ENCODE data around the gene HACD1.
"Not testable (repeated sequence)": the region's sequence is repeated elsewhere in the genome, so short reads cannot be mapped to it uniquely, and the experiment has no call there.

HACD1 gene

DNA sequence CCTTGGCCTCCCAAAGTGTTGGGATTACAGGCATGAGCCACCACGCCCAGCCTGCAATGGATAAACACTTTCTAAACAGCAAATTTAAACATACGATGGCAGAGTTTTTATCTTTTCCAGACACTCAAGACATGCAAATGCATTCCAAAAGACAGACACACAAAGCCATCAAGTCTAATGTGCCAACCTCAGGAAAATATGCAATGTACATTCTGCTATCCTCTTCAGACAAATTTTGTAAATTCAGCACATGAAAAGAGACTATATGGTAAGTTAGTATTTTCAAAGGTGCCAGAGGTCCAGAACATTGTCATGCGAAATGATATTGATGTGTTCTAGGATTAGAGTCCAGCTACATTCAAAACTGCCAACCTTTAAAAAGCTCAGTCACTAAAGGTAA is 19.8 kb downstream of the HACD1 start:
- Histone ChIP-seq H3K27me3 (ENCODE audit: insufficient read depth, low read length) (no peaks in the 10 kb centered on the region), H4K20me1 (ENCODE audit: insufficient read depth, low read length) (no peaks in the 10 kb centered on the region), H3K27ac (ENCODE audit: low read depth, low read length, poor library complexity, severe bottlenecking) (no peak overlapping the region), H3K36me3 (ENCODE audit: insufficient read depth, low read length) (no peaks in the 10 kb centered on the region), H3K4me3 (ENCODE audit: low read depth, low read length, poor library complexity, severe bottlenecking) (no peak overlapping the region), H3K79me2 (ENCODE audit: insufficient read depth, low read length) (no peaks in the 10 kb centered on the region), H3K4me2 (ENCODE audit: low read length) (no peak overlapping the region), H3F3A (ENCODE audit: insufficient read depth, low read length) (no peaks in the 10 kb centered on the region), H3K9me2 (ENCODE audit: low read depth, low read length) (no peaks in the 10 kb centered on the region), H3K9me3 (ENCODE audit: low read length) (no peaks in the 10 kb centered on the region), H2AFZ (ENCODE audit: low read length) (no peak overlapping the region), H3K4me1 (ENCODE audit: insufficient read depth, low read length, severe bottlenecking) (no peaks in the 10 kb centered on the region), H3K9ac (ENCODE audit: low read length) (no peak overlapping the region)
- no peak for TF ChIP-seq EZH2 (IDR thresholded peaks at IDR 0.05; ENCODE audit: borderline replicate concordance, low read length)
- TF ChIP-seq, protein P1, sequence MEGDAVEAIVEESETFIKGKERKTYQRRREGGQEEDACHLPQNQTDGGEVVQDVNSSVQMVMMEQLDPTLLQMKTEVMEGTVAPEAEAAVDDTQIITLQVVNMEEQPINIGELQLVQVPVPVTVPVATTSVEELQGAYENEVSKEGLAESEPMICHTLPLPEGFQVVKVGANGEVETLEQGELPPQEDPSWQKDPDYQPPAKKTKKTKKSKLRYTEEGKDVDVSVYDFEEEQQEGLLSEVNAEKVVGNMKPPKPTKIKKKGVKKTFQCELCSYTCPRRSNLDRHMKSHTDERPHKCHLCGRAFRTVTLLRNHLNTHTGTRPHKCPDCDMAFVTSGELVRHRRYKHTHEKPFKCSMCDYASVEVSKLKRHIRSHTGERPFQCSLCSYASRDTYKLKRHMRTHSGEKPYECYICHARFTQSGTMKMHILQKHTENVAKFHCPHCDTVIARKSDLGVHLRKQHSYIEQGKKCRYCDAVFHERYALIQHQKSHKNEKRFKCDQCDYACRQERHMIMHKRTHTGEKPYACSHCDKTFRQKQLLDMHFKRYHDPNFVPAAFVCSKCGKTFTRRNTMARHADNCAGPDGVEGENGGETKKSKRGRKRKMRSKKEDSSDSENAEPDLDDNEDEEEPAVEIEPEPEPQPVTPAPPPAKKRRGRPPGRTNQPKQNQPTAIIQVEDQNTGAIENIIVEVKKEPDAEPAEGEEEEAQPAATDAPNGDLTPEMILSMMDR (IDR thresholded peaks at IDR 0.05; ENCODE audit: low read length) = no peak

DNA sequence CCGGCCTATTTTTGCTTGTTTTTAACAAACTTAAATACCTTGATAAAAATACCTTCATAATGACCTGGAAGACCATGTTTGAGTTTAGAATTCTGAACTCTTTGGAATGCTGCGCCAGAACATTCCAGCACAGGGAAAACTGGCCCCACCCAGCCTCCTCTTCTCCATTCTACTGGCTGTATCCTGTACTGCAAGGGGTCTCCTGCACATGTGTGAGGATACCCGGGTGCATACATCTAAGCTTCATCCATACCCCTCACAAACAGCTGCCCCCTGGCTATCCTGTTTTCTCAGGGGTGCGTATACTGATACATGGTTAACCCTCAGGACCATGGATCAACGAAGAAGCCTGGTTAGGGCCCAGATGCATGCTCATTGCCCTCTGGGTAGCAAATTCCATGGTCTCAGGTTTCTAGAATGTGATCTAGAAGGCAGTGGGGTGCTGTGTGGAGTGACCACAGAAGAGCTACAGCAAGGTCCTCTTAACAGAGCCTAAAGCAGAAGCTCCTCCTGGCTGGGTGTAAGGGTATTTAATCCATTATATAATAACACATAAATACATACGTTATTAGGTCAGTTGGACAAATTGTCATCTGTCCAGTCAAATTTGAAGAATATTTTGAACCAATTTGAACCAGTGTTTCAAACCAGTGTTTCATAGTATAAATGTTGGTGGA is 26.1 kb downstream of the HACD1 start:
- Histone ChIP-seq H3K9ac (ENCODE audit: low read length) (no peak overlapping the region), H3K4me2 (ENCODE audit: low read length) (no peak overlapping the region), H4K20me1 (ENCODE audit: insufficient read depth, low read length) (no peaks in the 10 kb centered on the region), H3K36me3 (ENCODE audit: insufficient read depth, low read length) (no peaks in the 10 kb centered on the region), H3K27me3 (ENCODE audit: insufficient read depth, low read length) (no peaks in the 10 kb centered on the region), H3K4me3 (ENCODE audit: low read depth, low read length, poor library complexity, severe bottlenecking) (no peak overlapping the region), H2AFZ (ENCODE audit: low read length) (no peak overlapping the region), H3F3A (ENCODE audit: insufficient read depth, low read length) (no peaks in the 10 kb centered on the region), H3K79me2 (ENCODE audit: insufficient read depth, low read length) (no peaks in the 10 kb centered on the region), H3K9me2 (ENCODE audit: low read depth, low read length) (no peaks in the 10 kb centered on the region), H3K4me1 (ENCODE audit: insufficient read depth, low read length, severe bottlenecking) (no peaks in the 10 kb centered on the region), H3K9me3 (ENCODE audit: low read length) (no peaks in the 10 kb centered on the region), H3K27ac (ENCODE audit: low read depth, low read length, poor library complexity, severe bottlenecking) (no peak overlapping the region)
- TF ChIP-seq, protein P1 (IDR thresholded peaks at IDR 0.05; ENCODE audit: low read length) = no peak
- TF ChIP-seq EZH2 (IDR thresholded peaks at IDR 0.05; ENCODE audit: borderline replicate concordance, low read length) = no peak

DNA sequence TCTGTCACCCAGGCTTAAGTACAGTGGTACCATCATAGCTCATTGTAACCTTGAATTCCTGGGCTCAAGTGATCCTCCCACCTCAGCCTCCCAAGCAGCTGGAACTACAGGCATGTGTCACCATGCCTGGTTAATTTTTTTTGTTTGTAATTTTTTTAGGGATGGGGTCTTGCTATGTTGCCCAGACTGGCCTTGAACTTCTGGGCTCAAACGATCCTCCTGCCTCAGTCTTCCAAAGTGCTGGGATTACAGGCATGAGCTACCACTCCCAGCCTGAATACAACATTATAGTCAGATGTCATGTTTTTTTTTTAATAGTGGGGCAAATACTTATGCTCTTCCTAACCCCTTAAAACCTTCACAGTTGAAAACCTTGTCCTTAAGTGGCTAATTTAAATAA is 27.9 kb downstream of the HACD1 start:
- H3K36me3 ChIP-seq (ENCODE audit: insufficient read depth, low read length); H3F3A ChIP-seq (ENCODE audit: insufficient read depth, low read length); H3K9me3 ChIP-seq (ENCODE audit: low read length); H3K27ac ChIP-seq (ENCODE audit: low read depth, low read length, poor library complexity, severe bottlenecking); H3K4me3 ChIP-seq (ENCODE audit: low read depth, low read length, poor library complexity, severe bottlenecking); H3K4me1 ChIP-seq (ENCODE audit: insufficient read depth, low read length, severe bottlenecking); H3K9ac ChIP-seq (ENCODE audit: low read length); H3K9me2 ChIP-seq (ENCODE audit: low read depth, low read length); H4K20me1 ChIP-seq (ENCODE audit: insufficient read depth, low read length); H3K4me2 ChIP-seq (ENCODE audit: low read length); H2AFZ ChIP-seq (ENCODE audit: low read length); H3K27me3 ChIP-seq (ENCODE audit: insufficient read depth, low read length); H3K79me2 ChIP-seq (ENCODE audit: insufficient read depth, low read length): not testable (repeated sequence)

DNA sequence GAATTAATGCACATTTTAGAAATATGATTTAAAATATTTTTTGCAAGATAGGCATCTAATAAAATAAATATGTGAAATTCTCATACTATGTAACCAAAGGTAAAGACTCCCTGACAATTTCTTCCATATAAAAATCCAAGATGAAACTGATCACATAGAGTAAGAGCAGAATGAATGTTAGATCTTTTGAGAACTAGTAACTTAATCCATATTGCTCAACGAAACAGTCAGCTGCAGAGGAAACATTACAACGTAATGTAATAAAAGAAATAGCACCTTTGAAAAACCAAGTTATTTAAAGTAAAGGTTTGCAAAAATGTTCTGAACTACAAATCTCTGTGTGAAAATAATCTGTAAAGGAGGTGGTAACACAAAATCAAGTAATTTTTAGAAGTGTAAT is 28.8 kb downstream of the HACD1 start:
- H3K4me2 ChIP-seq (ENCODE audit: low read length) = no peak overlapping the region
- no peaks in the 10 kb centered on the region for H3K9me2 ChIP-seq (ENCODE audit: low read depth, low read length)
- H3K4me3 ChIP-seq (ENCODE audit: low read depth, low read length, poor library complexity, severe bottlenecking) = no peak overlapping the region
- H3K27ac ChIP-seq (ENCODE audit: low read depth, low read length, poor library complexity, severe bottlenecking) = no peak overlapping the region
- no peaks in the 10 kb centered on the region for H3K27me3 ChIP-seq (ENCODE audit: insufficient read depth, low read length)
- H3K79me2 ChIP-seq (ENCODE audit: insufficient read depth, low read length) = no peaks in the 10 kb centered on the region
- no peaks in the 10 kb centered on the region for H4K20me1 ChIP-seq (ENCODE audit: insufficient read depth, low read length)
- no peaks in the 10 kb centered on the region for H3K4me1 ChIP-seq (ENCODE audit: insufficient read depth, low read length, severe bottlenecking)
- no peaks in the 10 kb centered on the region for H3K9me3 ChIP-seq (ENCODE audit: low read length)
- H3K36me3 ChIP-seq (ENCODE audit: insufficient read depth, low read length) = no peaks in the 10 kb centered on the region
- H3F3A ChIP-seq (ENCODE audit: insufficient read depth, low read length) = no peaks in the 10 kb centered on the region
- TF ChIP-seq, protein P1 (IDR thresholded peaks at IDR 0.05; ENCODE audit: low read length) = no peak
- no peak overlapping the region for H2AFZ ChIP-seq (ENCODE audit: low read length)
- no peak overlapping the region for H3K9ac ChIP-seq (ENCODE audit: low read length)

DNA sequence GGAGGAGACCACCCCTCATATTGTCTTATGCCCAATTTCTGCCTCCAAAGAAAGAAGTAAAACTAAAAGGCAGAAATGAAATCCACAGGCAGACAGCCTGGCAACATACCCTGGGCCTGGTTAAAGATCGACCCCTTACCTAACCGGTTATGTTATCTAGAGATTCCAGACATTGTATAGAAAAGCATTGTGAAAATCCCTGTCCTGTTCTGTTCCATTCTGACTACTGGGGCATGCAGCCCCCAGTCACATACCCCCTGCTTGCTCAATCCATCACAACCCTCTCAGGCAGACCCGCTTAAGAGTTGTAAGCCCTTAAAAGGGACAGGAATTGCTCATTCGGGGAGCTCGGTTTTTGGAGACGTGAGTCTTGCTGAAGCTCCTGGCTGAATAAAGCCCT is 29.9 kb downstream of the HACD1 start:
- H3K79me2 ChIP-seq (ENCODE audit: insufficient read depth, low read length); H3K9ac ChIP-seq (ENCODE audit: low read length); H2AFZ ChIP-seq (ENCODE audit: low read length); H3K9me2 ChIP-seq (ENCODE audit: low read depth, low read length); H3K4me2 ChIP-seq (ENCODE audit: low read length); H3F3A ChIP-seq (ENCODE audit: insufficient read depth, low read length); H3K9me3 ChIP-seq (ENCODE audit: low read length); H3K36me3 ChIP-seq (ENCODE audit: insufficient read depth, low read length); H3K27me3 ChIP-seq (ENCODE audit: insufficient read depth, low read length); H4K20me1 ChIP-seq (ENCODE audit: insufficient read depth, low read length); H3K4me1 ChIP-seq (ENCODE audit: insufficient read depth, low read length, severe bottlenecking); H3K4me3 ChIP-seq (ENCODE audit: low read depth, low read length, poor library complexity, severe bottlenecking); H3K27ac ChIP-seq (ENCODE audit: low read depth, low read length, poor library complexity, severe bottlenecking): not testable (repeated sequence)

All from OCI-LY1 (cell line).